Large intestine (tissue), 3 donors: ENCODE measurements around the gene ZNF655. TPM values are rescaled to one million over a fixed set of nuclear protein-coding genes. Genes with fewer than 3 reads are reported as not detected.
A peak's percentile ranks its signal among the peaks of the same experiment; 100 is the strongest.
"Not testable (repeated sequence)": the region's sequence is repeated elsewhere in the genome, so short reads cannot be mapped to it uniquely, and the experiment has no call there.

ENCODE experiments used
- DNase-seq, 2 donors: peaks; one replicate each; pipeline versions ENCODE4 v3.0.0 to v3.0.0-alpha.2; 2013
- H3K27ac ChIP-seq: one replicate; pipeline ENCODE4 v1.5.1; 2013; ENCODE audit warnings: low read length
- H3K27me3 ChIP-seq: 2 replicates; pipeline ENCODE4 v1.6.1; 2013; ENCODE audit warnings: low read length; ENCODE audit not compliant: control insufficient read depth, insufficient read depth
- H3K36me3 ChIP-seq: 2 replicates; pipeline ENCODE4 v1.6.1; 2013; ENCODE audit warnings: low read length; ENCODE audit not compliant: control insufficient read depth, insufficient read depth
- H3K4me1 ChIP-seq: one replicate; pipeline ENCODE4 v1.6.1; 2013; ENCODE audit warnings: low read length; ENCODE audit not compliant: control insufficient read depth, insufficient read depth
- H3K4me3 ChIP-seq: one replicate; pipeline ENCODE4 v1.5.1; 2013; ENCODE audit warnings: low read length
- H3K9me3 ChIP-seq: one replicate; pipeline ENCODE4 v1.6.1; 2013; ENCODE audit warnings: mild to moderate bottlenecking, low read depth, low read length, moderate library complexity; ENCODE audit not compliant: control insufficient read depth
- WGBS: methylation state at CpG from one replicate; pipeline ENCODE4 v1.1.5; 2013; ENCODE audit warnings: low lambda C conversion rate; ENCODE audit not compliant: insufficient coverage; 5-methylcytosine and 5-hydroxymethylcytosine counted together
- polyA plus RNA-seq: library from polyadenylated mRNA; unstranded; fragments of 120-200 nt; gene quantifications from one replicate; pipeline ENCODE4 v1.2.1, GENCODE V29; 2013

ZNF655 gene
- polyA plus RNA-seq, 1 donor: 83.0 TPM

- peaks cover 46% of the 10 kb centered on the region for H3K9me3 ChIP-seq
- no peak overlapping the region for H3K27ac ChIP-seq
- no peaks in the 10 kb centered on the region for H3K36me3 ChIP-seq
- no peaks in the 10 kb centered on the region for H3K4me1 ChIP-seq
- H3K27me3 ChIP-seq: no peaks in the 10 kb centered on the region
- no peak overlapping the region for H3K4me3 ChIP-seq
- DNase-seq: no peak
- whole genome bisulfite sequencing: 84% methylated on average over 4 of the region's 9 CpGs
Measured at GRCh38 chr7:99541212-99541611, 17.2 kb upstream of the ZNF655 start.

- DNase-seq: no peak
- Histone ChIP-seq H3K36me3 (peaks cover 9% of the 10 kb centered on the region), H3K27ac (no peak overlapping the region), H3K4me1 (no peaks in the 10 kb centered on the region), H3K9me3 (peaks cover 39% of the 10 kb centered on the region), H3K4me3 (no peak overlapping the region), H3K27me3 (no peaks in the 10 kb centered on the region)
- no CpG with 5 or more reads among the region's 34 CpGs for WGBS
Measured at GRCh38 chr7:99543081-99543671, 15.3 kb upstream of the ZNF655 start.

- no CpG with 5 or more reads among the region's 6 CpGs for WGBS
- no peak for DNase-seq
- Histone ChIP-seq H3K36me3 (peaks cover 11% of the 10 kb centered on the region), H3K4me3 (no peak overlapping the region), H3K27me3 (no peaks in the 10 kb centered on the region), H3K27ac (no peak overlapping the region), H3K4me1 (no peaks in the 10 kb centered on the region), H3K9me3 (peaks cover 42% of the 10 kb centered on the region)
Measured at GRCh38 chr7:99543916-99544315, 14.5 kb upstream of the ZNF655 start.

GRCh38 chr7:99545308-99545707, 13.1 kb upstream of the ZNF655 start:
- Histone ChIP-seq H3K36me3 (peaks cover 11% of the 10 kb centered on the region), H3K9me3 (peaks cover 35% of the 10 kb centered on the region)
- H3K27ac ChIP-seq, DNase-seq, H3K27me3 ChIP-seq, H3K4me3 ChIP-seq, H3K4me1 ChIP-seq: not testable (repeated sequence)
- whole genome bisulfite sequencing: 100% methylated on average over 2 of the region's 5 CpGs

GRCh38 chr7:99549545-99549944, 8.9 kb upstream of the ZNF655 start:
- not testable (repeated sequence) for H3K27me3 ChIP-seq, H3K9me3 ChIP-seq, DNase-seq, H3K27ac ChIP-seq, H3K4me3 ChIP-seq, H3K4me1 ChIP-seq
- WGBS: no CpG with 5 or more reads among the region's 2 CpGs
- H3K36me3 ChIP-seq: peaks cover 11% of the 10 kb centered on the region

GRCh38 chr7:99551334-99551733, 7.1 kb upstream of the ZNF655 start:
- Histone ChIP-seq H3K27me3 (no peaks in the 10 kb centered on the region), H3K36me3 (peaks cover 11% of the 10 kb centered on the region), H3K4me1 (no peaks in the 10 kb centered on the region), H3K9me3 (peaks cover 5% of the 10 kb centered on the region), H3K4me3 (peak overlapping the region; percentile 97), H3K27ac (peak overlapping the region; percentile 60)
- no CpG with 5 or more reads among the region's 15 CpGs for WGBS
- DNase-seq: peak in 1 of 2 donors; percentile 44

GRCh38 chr7:99551767-99552463, 6.5 kb upstream of the ZNF655 start, which contains the start of gene FAM200A:
Gene FAM200A, minus strand, starts transcription at chr7:99552114. Its CDS starts 3,707 bp downstream, at chr7:99548407.
- WGBS: 0% methylated on average over 4 of the region's 37 CpGs
- no peaks in the 10 kb centered on the region for H3K27me3 ChIP-seq

GRCh38 chr7:99553039-99553438, 5.4 kb upstream of the ZNF655 start:
- Histone ChIP-seq H3K27me3 (no peaks in the 10 kb centered on the region), H3K36me3 (peaks cover 4% of the 10 kb centered on the region), H3K27ac (no peak overlapping the region), H3K4me3 (no peak overlapping the region), H3K9me3 (peaks cover 5% of the 10 kb centered on the region), H3K4me1 (peaks cover 5% of the 10 kb centered on the region)
- no peak for DNase-seq
- 100% methylated on average over 2 of the region's 4 CpGs for WGBS

More at GRCh38 chr7:99551767-99552463, 6.5 kb upstream of the ZNF655 start, which contains the start of gene FAM200A:
- Histone ChIP-seq H3K4me3 (peak within 1 kb of the TSS; percentile 97), H3K27ac (peak within 1 kb of the TSS; percentile 60), H3K36me3 (peaks cover 11% of the 10 kb centered on the region), H3K4me1 (no peaks in the 10 kb centered on the region), H3K9me3 (peaks cover 5% of the 10 kb centered on the region)
- DNase-seq: peak; percentile 93 to 95

- H3K9me3 ChIP-seq: peaks cover 3% of the 10 kb centered on the region
- 88% methylated on average over 1 of the region's 2 CpGs for WGBS
- peaks cover 8% of the 10 kb centered on the region for H3K4me1 ChIP-seq
- no peaks in the 10 kb centered on the region for H3K36me3 ChIP-seq
- no peak overlapping the region for H3K4me3 ChIP-seq
- no peaks in the 10 kb centered on the region for H3K27me3 ChIP-seq
- no peak for DNase-seq
- H3K27ac ChIP-seq: no peak overlapping the region
Measured at GRCh38 chr7:99554939-99555338, 3.5 kb upstream of the ZNF655 start.

- Histone ChIP-seq H3K27ac (no peak overlapping the region), H3K4me1 (peaks cover 8% of the 10 kb centered on the region), H3K27me3 (no peaks in the 10 kb centered on the region), H3K36me3 (peaks cover 19% of the 10 kb centered on the region), H3K4me3 (peak overlapping the region; percentile 99), H3K9me3 (peaks cover 3% of the 10 kb centered on the region)
- no CpG with 5 or more reads among the region's 4 CpGs for WGBS
- DNase-seq: peak in 1 of 2 donors; percentile 15
Measured at GRCh38 chr7:99557196-99557607, 1.2 kb upstream of the ZNF655 start.
